H9 (cell line): ENCODE data around the gene INPP4A. TPM values are rescaled to one million over a fixed set of nuclear protein-coding genes. Genes with fewer than 3 reads are reported as not detected.

Experiments
- DNase-seq: peaks from one replicate; pipeline ENCODE4 v3.0.0-alpha.2; 2017
- H2AFZ ChIP-seq: one replicate; pipeline ENCODE4 v1.6.1; 2013; ENCODE audit warnings: mild to moderate bottlenecking, low read length, control low read depth, moderate library complexity
- H2AK5ac ChIP-seq: 2 replicates; pipeline ENCODE4 v1.6.1; 2013; ENCODE audit warnings: low read length, control low read depth, mixed read lengths; ENCODE audit not compliant: insufficient read length
- H2BK120ac ChIP-seq: one replicate; pipeline ENCODE4 v1.6.1; 2013; ENCODE audit warnings: low read depth, mild to moderate bottlenecking, low read length, control low read depth, inconsistent platforms; ENCODE audit not compliant: poor library complexity, severe bottlenecking
- H2BK12ac ChIP-seq: 2 replicates; pipeline ENCODE4 v1.6.1; 2013; ENCODE audit warnings: low read length, control low read depth, mixed read lengths, low read depth; ENCODE audit not compliant: insufficient read length
- H2BK15ac ChIP-seq: 2 replicates; pipeline ENCODE4 v1.6.1; 2013; ENCODE audit warnings: low read depth, low read length, control low read depth
- H2BK20ac ChIP-seq: one replicate; pipeline ENCODE4 v1.6.1; 2013; ENCODE audit warnings: low read depth, mild to moderate bottlenecking, low read length, control low read depth, inconsistent platforms; ENCODE audit not compliant: poor library complexity, severe bottlenecking
- H2BK5ac ChIP-seq: 2 replicates; pipeline ENCODE4 v1.6.1; 2013; ENCODE audit warnings: low read length, control low read depth, mixed read lengths; ENCODE audit not compliant: insufficient read length
- H3K14ac ChIP-seq: 2 replicates; pipeline ENCODE4 v1.6.1; 2013; ENCODE audit warnings: low read length, control low read depth; ENCODE audit not compliant: insufficient read depth
- H3K18ac ChIP-seq: 2 replicates; pipeline ENCODE4 v1.6.1; 2013; ENCODE audit warnings: low read depth, mild to moderate bottlenecking, mixed read lengths, low read length, control low read depth; ENCODE audit not compliant: insufficient read length
- H3K23ac ChIP-seq: 2 replicates; pipeline ENCODE4 v1.6.1; 2013; ENCODE audit warnings: low read length, control low read depth, mixed read lengths, low read depth; ENCODE audit not compliant: insufficient read length
- H3K23me2 ChIP-seq: 2 replicates; pipeline ENCODE4 v1.6.1; 2013; ENCODE audit warnings: low read depth, mild to moderate bottlenecking, mixed read lengths, low read length, control low read depth; ENCODE audit not compliant: insufficient read length, poor library complexity, severe bottlenecking
- H3K27ac ChIP-seq: 2 replicates; pipeline ENCODE4 v1.5.1; 2013; ENCODE audit warnings: low read length, control low read depth, mixed read lengths, low read depth; ENCODE audit not compliant: insufficient read length
- H3K27me3 ChIP-seq: 2 replicates; pipeline ENCODE4 v1.6.1; 2013; ENCODE audit warnings: low read length, control low read depth, inconsistent platforms; ENCODE audit not compliant: insufficient read depth
- H3K4ac ChIP-seq: 2 replicates; pipeline ENCODE4 v1.6.1; 2013; ENCODE audit warnings: low read depth, mild to moderate bottlenecking, control low read depth, inconsistent platforms, low read length, moderate library complexity
- H3K4me1 ChIP-seq: 2 replicates; pipeline ENCODE4 v1.6.1; 2013; ENCODE audit warnings: low read length, control low read depth, inconsistent platforms; ENCODE audit not compliant: insufficient read depth
- H3K4me2 ChIP-seq: 2 replicates; pipeline ENCODE4 v1.6.1; 2013; ENCODE audit warnings: low read length, control low read depth, mixed read lengths; ENCODE audit not compliant: insufficient read length, insufficient read depth
- H3K56ac ChIP-seq: 2 replicates; pipeline ENCODE4 v1.6.1; 2013; ENCODE audit warnings: low read depth, mild to moderate bottlenecking, mixed read lengths, low read length, control low read depth; ENCODE audit not compliant: insufficient read length
- H3K79me1 ChIP-seq: 2 replicates; pipeline ENCODE4 v1.6.1; 2013; ENCODE audit warnings: low read depth, mild to moderate bottlenecking, moderate library complexity, low read length, control low read depth, inconsistent platforms; ENCODE audit not compliant: insufficient read depth, poor library complexity, severe bottlenecking
- H3K79me2 ChIP-seq: 2 replicates; pipeline ENCODE4 v1.6.1; 2013; ENCODE audit warnings: low read length, control low read depth, inconsistent platforms; ENCODE audit not compliant: insufficient read depth
- H3K9ac ChIP-seq: 2 replicates; pipeline ENCODE4 v1.6.1; 2013; ENCODE audit warnings: low read length, control low read depth, mixed read lengths; ENCODE audit not compliant: insufficient read length; ENCODE audit errors: extremely low read depth
- H3K9me3 ChIP-seq: one replicate; pipeline ENCODE4 v1.6.1; 2013; ENCODE audit warnings: low read depth, low read length, inconsistent platforms; ENCODE audit not compliant: control insufficient read depth
- H3T11ph ChIP-seq: one replicate; pipeline ENCODE4 v1.6.1; 2013; ENCODE audit warnings: mild to moderate bottlenecking, low read length, control low read depth, inconsistent platforms
- H4K20me1 ChIP-seq: one replicate; pipeline ENCODE4 v1.6.1; 2013; ENCODE audit not compliant: control insufficient read depth, insufficient read length, insufficient read depth
- H4K5ac ChIP-seq: 2 replicates; pipeline ENCODE4 v1.6.1; 2013; ENCODE audit warnings: low read depth, mild to moderate bottlenecking, mixed read lengths, low read length, control low read depth; ENCODE audit not compliant: insufficient read length
- H4K8ac ChIP-seq: replicated peaks from 2 replicates; pipeline ENCODE4 v1.6.1; 2013; ENCODE audit warnings: low read length, control low read depth, mixed read lengths, low read depth; ENCODE audit not compliant: insufficient read length
- H4K91ac ChIP-seq: 2 replicates; pipeline ENCODE4 v1.6.1; 2013; ENCODE audit warnings: low read depth, mild to moderate bottlenecking, moderate library complexity, mixed read lengths, low read length, control low read depth; ENCODE audit not compliant: insufficient read length
- H3K27ac Mint-ChIP-seq, 3 experiments: 2 replicates in 2 of 3; 3 replicates in 1 of 3; pipeline ENCODE4 v1.8.0; 2020 to 2021; ENCODE audit warnings: mixed read lengths in 3 of 3, mild to moderate bottlenecking in 1 of 3, moderate library complexity in 1 of 3
- H3K27me3 Mint-ChIP-seq: 2 replicates; pipeline ENCODE4 v1.8.0; 2021; ENCODE audit warnings: low read depth, mild to moderate bottlenecking, moderate library complexity, mixed read lengths
- H3K36me3 Mint-ChIP-seq, 3 experiments: 2 replicates in 2 of 3; 3 replicates in 1 of 3; pipeline ENCODE4 v1.8.0; 2020 to 2021; ENCODE audit warnings: low read depth in 3 of 3, mixed read lengths in 3 of 3; ENCODE audit not compliant: insufficient read depth in 1 of 3
- H3K4me1 Mint-ChIP-seq, 2 experiments: 2 replicates each; pipeline ENCODE4 v1.8.0; 2020; ENCODE audit warnings: mixed read lengths in 2 of 2
- H3K4me3 Mint-ChIP-seq, 2 experiments: 2 replicates in 1 of 2; 3 replicates in 1 of 2; pipeline ENCODE4 v1.8.0; 2020 to 2021; ENCODE audit warnings: mild to moderate bottlenecking in 2 of 2, mixed read lengths in 2 of 2, moderate library complexity in 1 of 2
- H3K9me3 Mint-ChIP-seq, 2 experiments: 2 replicates in 1 of 2; 3 replicates in 1 of 2; pipeline ENCODE4 v1.8.0; 2020; ENCODE audit warnings: mild to moderate bottlenecking in 2 of 2, mixed read lengths in 2 of 2, moderate library complexity in 1 of 2
- CTCF ChIP-seq: fragments of 200-600 bp; sonication (generic); conservative IDR thresholded peaks from 3 replicates; pipeline ENCODE4 v1.8.0; 2021; ENCODE audit warnings: antibody characterized with exemption, mild to moderate bottlenecking
- WGBS: extraction: QIAGEN DNeasy Blood & Tissue Kit; methylation state at CpG from one replicate; pipeline ENCODE4 v1.1.7; 2013; ENCODE audit warnings: missing lambda C conversion rate, low lambda C conversion rate, mixed read lengths; ENCODE audit not compliant: insufficient read length; ENCODE audit errors: extremely low coverage; 5-methylcytosine and 5-hydroxymethylcytosine counted together
- total RNA-seq: library from RNA; stranded (reverse); gene quantifications from 2 replicates; pipeline ENCODE4 v1.2.1, GENCODE V29; 2021

INPP4A gene
- total RNA-seq, 1 experiment from 2014 or later = 55.2 TPM

GRCh38 chr2:98463081-98463481, 18.4 kb downstream of the INPP4A start:
- peaks cover 4% of the 10 kb centered on the region; the same call in 1 of the 2 replicates for H3K79me2 ChIP-seq
- H2BK120ac ChIP-seq = no peak overlapping the region
- no peak overlapping the region for H4K91ac ChIP-seq
- no peak for TF ChIP-seq CTCF
- H3K23me2 ChIP-seq = no peaks in the 10 kb centered on the region
- no CpG with 5 or more reads among the region's 11 CpGs for WGBS
- no peak overlapping the region for H2AFZ ChIP-seq
- no peaks in the 10 kb centered on the region for H3K9me3 ChIP-seq
- Mint-ChIP-seq H3K4me3 (no peak overlapping the region), H3K36me3 (peaks cover 4 to 8% (median 8%) of the 10 kb centered on the region in 3 experiments; a peak in 4 of 7 replicates), H3K9me3 (no peaks in the 10 kb centered on the region), H3K27ac (peak overlapping the region; percentile 30 to 96 (median 77); a peak in 4 of 7 replicates), H3K4me1 (peaks cover 73 to 76% of the 10 kb centered on the region in 2 experiments), H3K27me3 (no peaks in the 10 kb centered on the region)
- H3K4ac ChIP-seq = no peak overlapping the region
- H2BK5ac ChIP-seq = no peak overlapping the region
- no peak overlapping the region for H4K8ac ChIP-seq
- H3K14ac ChIP-seq = peak overlapping the region; percentile 14; the same call in 1 of the 2 replicates
- H3K27me3 ChIP-seq = no peaks in the 10 kb centered on the region
- H4K5ac ChIP-seq = no peak overlapping the region
- H3K4me1 ChIP-seq = peaks cover 13% of the 10 kb centered on the region; the same call in 1 of the 2 replicates
- H2BK15ac ChIP-seq = no peak overlapping the region
- no peaks in the 10 kb centered on the region for H4K20me1 ChIP-seq
- no peak overlapping the region for H3K56ac ChIP-seq
- H3T11ph ChIP-seq = no peak overlapping the region
- no peak for DNase-seq
- H3K4me2 ChIP-seq = no peak overlapping the region
- peaks cover 8% of the 10 kb centered on the region for H3K79me1 ChIP-seq
- no peak overlapping the region for H3K18ac ChIP-seq
- no peak overlapping the region for H3K27ac ChIP-seq
- H2BK20ac ChIP-seq = no peak overlapping the region
- no peak overlapping the region for H2AK5ac ChIP-seq
- no peak overlapping the region for H3K9ac ChIP-seq
- H2BK12ac ChIP-seq = no peak overlapping the region
- no peak overlapping the region for H3K23ac ChIP-seq
